Activated T-helper 1 cell treated with anti-CD3 and anti-CD28 coated beads, Interleukin-12 subunit alpha, Interleukin-12 subunit beta, Interleukin-2, Interleukin-4 antibody, amounts not matched to agents 30 ng/mL and 10 ng/mL and 1 ng/mL, durations not matched to agents 14 hours and 24 hours and 36 hours (primary cell): ENCODE measurements around the gene CNN1. TPM values are rescaled to one million over a fixed set of nuclear protein-coding genes. Genes with fewer than 3 reads are reported as not detected.
A peak's percentile ranks its signal among the peaks of the same experiment; 100 is the strongest.
"Not testable (repeated sequence)": the region's sequence is repeated elsewhere in the genome, so short reads cannot be mapped to it uniquely, and the experiment has no call there.

ENCODE experiments used
- DNase-seq: peaks from one replicate; pipeline ENCODE4 v3.0.0; 2021; ENCODE audit warnings: low spot score
- H3K27ac Mint-ChIP-seq: one replicate; pipeline ENCODE4 v1.8.0; 2021; ENCODE audit warnings: mild to moderate bottlenecking, mixed read lengths
- H3K27me3 Mint-ChIP-seq: one replicate; pipeline ENCODE4 v1.8.0; 2022; ENCODE audit warnings: mild to moderate bottlenecking, moderate library complexity, mixed read lengths; ENCODE audit not compliant: insufficient read depth
- H3K36me3 Mint-ChIP-seq: one replicate; pipeline ENCODE4 v1.8.0; 2021; ENCODE audit warnings: low read depth, mixed read lengths
- H3K4me1 Mint-ChIP-seq: one replicate; pipeline ENCODE4 v1.8.0; 2021; ENCODE audit warnings: low read depth, mixed read lengths
- H3K4me3 Mint-ChIP-seq: one replicate; pipeline ENCODE4 v1.8.0; 2021; ENCODE audit warnings: mild to moderate bottlenecking, moderate library complexity, mixed read lengths
- H3K9me3 Mint-ChIP-seq: one replicate; pipeline ENCODE4 v1.8.0; 2021; ENCODE audit warnings: mixed read lengths
- intact Hi-C: fragments of 100-400 bp; cut with micrococcal nuclease; formaldehyde crosslinking; loops from one replicate; pipeline ENCODE4 v1.15.1; 2024
- total RNA-seq: library from RNA; stranded (reverse); gene quantifications from 2 replicates; pipeline ENCODE4 v1.2.3, GENCODE V29; 2022

The CNN1 gene
- total RNA-seq, 1 donor from 2014 or later = not detected

DNA sequence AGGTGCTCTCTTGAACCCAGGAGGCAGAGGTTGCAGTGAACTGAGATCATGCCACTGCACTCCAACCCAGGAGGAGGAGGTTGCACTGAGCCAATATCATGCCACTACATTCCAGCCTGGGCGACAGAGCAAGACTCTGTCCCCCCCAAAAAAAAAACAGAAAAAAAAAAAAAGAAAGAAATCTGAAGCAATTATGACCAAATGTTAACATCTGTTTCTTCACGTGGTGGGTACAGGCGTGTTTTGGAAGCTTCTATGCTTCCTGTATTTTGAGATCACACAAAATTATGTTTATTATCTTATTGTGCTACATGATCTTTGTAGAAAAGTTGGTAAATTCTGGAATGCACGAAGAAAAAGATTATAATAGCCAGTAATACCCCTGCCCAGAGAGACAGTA lies 41.5 kb downstream of the CNN1 start:
- peaks cover 21% of the 10 kb centered on the region for H3K4me1 Mint-ChIP-seq
- no peaks in the 10 kb centered on the region for H3K27me3 Mint-ChIP-seq
- H3K27ac Mint-ChIP-seq = no peak overlapping the region
- peaks cover 3% of the 10 kb centered on the region for H3K36me3 Mint-ChIP-seq
- no peak for DNase-seq
- H3K9me3 Mint-ChIP-seq = no peaks in the 10 kb centered on the region
- no peak overlapping the region for H3K4me3 Mint-ChIP-seq
- intact Hi-C loops = loop anchor here (2.0 kb wide), 1 partner anchor 75 kb away; the partner anchor contains the start of gene ZNF653

DNA sequence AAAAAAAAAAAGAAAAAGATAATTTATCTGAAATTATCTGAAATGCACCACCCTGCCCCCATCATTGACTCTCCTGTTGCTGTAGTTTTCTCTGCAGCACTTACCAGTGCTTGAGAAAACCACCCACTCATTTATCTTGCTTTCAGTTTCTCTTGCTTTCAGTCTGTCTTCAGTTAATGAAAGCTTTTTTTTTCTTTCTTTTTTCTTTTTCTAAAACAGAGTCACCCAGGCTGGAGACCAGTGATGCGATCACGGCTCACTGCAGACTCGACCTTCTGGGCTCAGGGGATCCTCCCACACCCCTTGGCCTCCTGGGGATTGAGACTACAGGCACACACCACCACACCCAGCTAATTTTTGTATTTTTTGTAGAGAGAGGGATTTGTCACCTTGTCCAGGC lies 43.1 kb downstream of the CNN1 start:
- no peaks in the 10 kb centered on the region for H3K9me3 Mint-ChIP-seq
- peak overlapping the region; percentile 75 for H3K4me3 Mint-ChIP-seq
- H3K36me3 Mint-ChIP-seq = no peaks in the 10 kb centered on the region
- peak; percentile 24 for DNase-seq
- peaks cover 21% of the 10 kb centered on the region for H3K4me1 Mint-ChIP-seq
- H3K27me3 Mint-ChIP-seq = no peaks in the 10 kb centered on the region
- intact Hi-C loops = loop anchor here (1.0 to 2.0 kb wide), 2 partner anchors 22 to 77 kb away; partner anchors contain the start of genes ELOF1 and ZNF653
- peak overlapping the region; percentile 87 for H3K27ac Mint-ChIP-seq

DNA sequence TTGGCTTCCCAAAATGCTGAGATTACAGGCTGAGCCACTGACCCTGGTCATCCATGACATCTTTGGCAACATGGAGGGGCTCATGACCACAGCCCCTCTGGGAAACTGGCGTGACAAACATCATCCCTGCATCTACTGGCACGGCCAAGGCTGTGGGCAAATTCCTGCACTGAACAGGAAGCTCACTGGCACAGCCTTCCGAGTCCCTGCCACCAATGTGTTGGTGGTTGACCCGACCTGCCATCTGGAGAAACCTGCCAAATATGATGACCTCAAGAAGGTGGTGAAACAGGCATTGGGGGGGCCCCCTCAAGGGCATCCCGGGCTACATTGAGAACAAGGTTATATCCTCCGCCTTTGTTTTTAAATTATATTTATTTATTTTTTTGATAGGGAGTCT lies 47.7 kb downstream of the CNN1 start:
- no peak overlapping the region for H3K4me3 Mint-ChIP-seq
- peaks cover 2% of the 10 kb centered on the region for H3K27me3 Mint-ChIP-seq
- peaks cover 21% of the 10 kb centered on the region for H3K4me1 Mint-ChIP-seq
- DNase-seq = no peak
- no peaks in the 10 kb centered on the region for H3K9me3 Mint-ChIP-seq
- intact Hi-C loops = loop anchor here (2.0 kb wide), 2 partner anchors 58 to 292 kb away; partner anchors contain the start of gene ECSIT
- no peak overlapping the region for H3K27ac Mint-ChIP-seq
- no peaks in the 10 kb centered on the region for H3K36me3 Mint-ChIP-seq

DNA sequence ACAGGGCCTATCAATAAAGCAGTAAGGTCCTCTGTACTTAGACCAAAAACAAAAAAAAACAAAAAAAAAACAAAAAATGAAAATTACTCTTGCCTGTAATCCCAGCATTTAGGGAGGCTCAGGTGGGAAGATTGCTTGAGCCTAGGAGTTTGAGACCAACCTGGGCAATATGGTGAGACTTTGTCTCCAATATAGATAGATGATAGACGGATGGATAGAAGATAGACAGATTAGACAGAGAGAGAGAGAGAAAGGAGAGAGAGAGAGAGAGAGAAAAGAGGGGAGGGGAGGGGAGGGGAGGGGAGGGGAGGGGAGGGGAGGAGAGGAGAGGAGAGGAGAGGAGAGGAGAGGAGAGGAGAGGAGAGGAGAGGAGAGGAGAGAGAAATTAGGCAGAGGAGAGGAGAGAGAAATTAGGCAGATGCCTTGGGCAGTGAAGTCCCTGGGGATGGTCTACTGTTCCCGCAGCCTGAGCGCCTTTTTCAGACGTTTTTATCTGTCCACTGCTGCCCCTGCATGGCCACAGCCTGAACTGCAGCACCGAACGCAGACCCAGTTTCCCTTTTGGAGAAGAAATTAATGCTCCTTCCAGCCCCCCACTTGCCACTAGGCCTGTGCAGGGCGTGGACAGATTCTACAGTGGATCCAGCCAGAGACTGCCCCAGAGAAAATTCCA lies 48.8 kb downstream of the CNN1 start:
- peak; percentile 70 for DNase-seq
- Mint-ChIP-seq H3K27me3 (peaks cover 2% of the 10 kb centered on the region), H3K4me3 (no peak overlapping the region), H3K36me3 (no peaks in the 10 kb centered on the region), H3K27ac (peak overlapping the region; percentile 9), H3K4me1 (peaks cover 12% of the 10 kb centered on the region), H3K9me3 (no peaks in the 10 kb centered on the region)
- intact Hi-C loops = loop anchor here (1.0 to 2.0 kb wide), 5 partner anchors 27 to 293 kb away; partner anchors contain the start of gene ECSIT

DNA sequence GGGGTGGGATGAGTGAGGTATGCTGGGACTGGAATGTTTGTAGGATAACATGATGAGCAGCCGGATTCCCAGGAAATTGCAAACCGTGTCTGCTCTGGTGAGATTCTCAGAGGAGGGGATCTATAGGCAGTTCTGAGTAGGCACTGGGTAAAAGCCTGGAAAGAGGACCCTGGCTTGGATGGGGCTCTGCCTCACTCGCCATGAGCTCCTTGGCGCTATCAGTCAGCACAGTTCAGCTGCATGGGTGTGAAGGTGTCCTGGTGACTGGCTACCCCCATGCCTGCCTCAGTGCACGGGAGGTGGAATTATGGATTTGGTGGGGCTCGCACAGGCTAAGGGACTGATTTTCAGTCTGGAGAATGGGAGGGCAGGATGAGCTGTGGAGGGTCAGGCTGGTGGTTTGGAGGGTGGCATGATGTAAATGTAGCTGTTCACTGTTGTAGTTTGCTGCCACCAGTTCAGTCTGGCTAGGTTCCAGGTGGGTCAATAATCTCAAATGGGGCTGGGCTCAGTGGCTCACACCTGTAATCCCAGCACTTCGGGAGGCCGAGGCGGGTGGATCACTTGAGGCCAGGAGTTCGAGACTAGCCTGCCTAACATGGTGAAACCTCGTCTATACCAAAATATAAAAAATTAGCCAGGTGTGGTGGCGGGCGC lies 49.5 kb downstream of the CNN1 start:
- no peaks in the 10 kb centered on the region for H3K9me3 Mint-ChIP-seq
- no peak overlapping the region for H3K4me3 Mint-ChIP-seq
- no peaks in the 10 kb centered on the region for H3K36me3 Mint-ChIP-seq
- H3K4me1 Mint-ChIP-seq = peaks cover 12% of the 10 kb centered on the region
- intact Hi-C loops = loop anchor here (1.0 to 2.0 kb wide), 5 partner anchors 28 to 293 kb away; partner anchors contain the start of gene ECSIT
- no peak for DNase-seq
- peaks cover 2% of the 10 kb centered on the region for H3K27me3 Mint-ChIP-seq
- H3K27ac Mint-ChIP-seq = no peak overlapping the region

DNA sequence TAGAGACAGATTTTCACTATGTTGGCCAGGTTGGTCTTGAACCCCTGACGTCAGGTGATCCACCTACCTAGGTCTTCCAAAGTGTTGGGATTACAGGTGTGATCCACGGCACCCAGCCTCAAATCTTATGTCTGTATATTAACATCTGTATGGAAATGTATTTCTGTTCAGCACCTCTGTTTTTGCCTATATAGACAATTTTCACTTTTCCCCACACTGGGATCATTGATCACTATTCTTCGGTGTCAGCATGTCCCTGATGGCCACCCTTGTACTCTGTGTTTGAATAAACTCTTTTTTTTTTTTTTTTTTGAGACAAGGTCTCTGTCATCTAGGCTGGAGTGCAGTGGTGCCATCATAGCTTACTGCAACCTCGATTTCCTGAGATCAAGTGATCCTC lies 55.4 kb downstream of the CNN1 start:
- H3K4me3 Mint-ChIP-seq = no peak overlapping the region
- intact Hi-C loops = no loop called here
- peaks cover 3% of the 10 kb centered on the region for H3K36me3 Mint-ChIP-seq
- DNase-seq = no peak
- no peak overlapping the region for H3K27ac Mint-ChIP-seq
- H3K27me3 Mint-ChIP-seq = peaks cover 2% of the 10 kb centered on the region
- H3K9me3 Mint-ChIP-seq = no peaks in the 10 kb centered on the region
- peaks cover 10% of the 10 kb centered on the region for H3K4me1 Mint-ChIP-seq

DNA sequence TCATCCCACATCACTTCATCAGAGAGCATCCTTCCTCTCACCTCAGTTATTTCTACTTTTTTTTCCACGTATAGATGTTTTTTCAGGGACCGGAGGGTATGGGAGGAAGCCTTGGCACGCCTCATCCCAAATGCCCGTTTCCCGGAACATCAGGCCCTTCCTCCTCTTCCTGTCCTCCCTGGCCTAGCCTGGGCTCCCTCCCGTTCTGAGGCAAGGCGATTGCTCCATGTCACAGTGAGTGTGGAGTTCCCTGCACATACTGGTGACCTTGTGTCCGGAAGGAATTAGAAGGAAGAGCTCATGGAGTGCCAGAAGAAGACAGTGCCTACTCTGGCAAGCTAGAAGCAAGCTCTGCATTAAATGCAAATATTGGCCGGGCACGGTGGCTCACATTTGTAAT lies 57.5 kb downstream of the CNN1 start:
- intact Hi-C loops = loop anchor here (2.0 to 5.0 kb wide), 3 partner anchors 67 to 391 kb away; partner anchors contain the start of genes ECSIT and ZNF700
- H3K27ac Mint-ChIP-seq = peak overlapping the region; percentile 34
- H3K27me3 Mint-ChIP-seq = no peaks in the 10 kb centered on the region
- peaks cover 10% of the 10 kb centered on the region for H3K4me1 Mint-ChIP-seq
- no peaks in the 10 kb centered on the region for H3K9me3 Mint-ChIP-seq
- no peak for DNase-seq
- H3K4me3 Mint-ChIP-seq = no peak overlapping the region
- peaks cover 3% of the 10 kb centered on the region for H3K36me3 Mint-ChIP-seq

DNA sequence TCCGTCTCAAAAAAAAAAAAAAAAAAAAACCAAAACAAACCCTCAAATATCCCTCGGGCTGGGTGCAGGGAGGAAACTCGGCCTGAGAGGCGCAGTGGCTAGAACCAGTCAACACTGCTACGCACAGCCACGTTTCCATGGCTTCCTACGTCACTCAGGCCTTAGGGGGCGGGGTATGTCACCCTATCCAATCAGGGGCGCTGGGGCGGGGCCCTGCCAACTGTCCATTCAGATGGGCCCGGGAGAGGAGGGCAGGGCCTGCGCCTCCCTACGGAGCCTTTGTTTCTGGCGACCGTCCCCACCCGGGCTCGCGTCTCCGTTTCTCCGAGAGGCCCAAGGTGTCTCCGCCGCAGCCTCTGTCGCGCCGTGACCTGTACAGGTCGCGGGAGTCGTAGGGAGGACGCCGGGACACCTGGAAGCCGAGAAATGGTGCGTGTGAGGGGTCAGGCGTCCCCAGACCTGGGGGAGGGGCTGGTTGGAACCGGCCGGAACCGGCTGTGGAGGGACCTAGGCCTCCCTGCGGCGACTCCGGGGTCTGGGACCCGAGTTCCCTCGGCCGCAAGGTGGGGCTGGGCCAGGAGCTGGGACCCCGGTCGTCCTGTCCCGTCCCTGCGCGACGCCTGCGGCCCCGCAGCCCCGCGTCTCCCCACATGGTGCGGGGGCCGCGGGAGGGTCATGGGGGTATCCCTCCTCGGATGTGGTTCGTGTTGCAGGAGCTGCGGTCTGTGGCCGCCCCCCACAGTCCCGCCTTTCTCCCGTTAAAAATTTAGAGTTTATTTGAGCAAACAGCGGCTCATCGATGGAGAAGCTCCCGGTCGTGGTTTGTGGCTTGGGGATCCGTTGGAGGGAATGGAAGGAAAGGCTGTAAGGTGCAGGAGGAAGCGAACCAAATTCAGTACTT lies 58.8 kb downstream of the CNN1 start, which contains the start of gene ZNF627:
ZNF627 (plus strand) TSS at position 282 of the 901 bp plus-strand sequence; CDS start at position 427, 145 bp downstream.
- Mint-ChIP-seq H3K4me3 (peak within 1 kb of the TSS; percentile 93), H3K9me3 (peaks cover 5% of the 10 kb centered on the region), H3K36me3 (peaks cover 7% of the 10 kb centered on the region), H3K27ac (peak within 1 kb of the TSS; percentile 89), H3K4me1 (peaks cover 10% of the 10 kb centered on the region), H3K27me3 (no peaks in the 10 kb centered on the region)
- peak; percentile 96 for DNase-seq
- intact Hi-C loops = loop anchor here (1.0 to 5.0 kb wide), 7 partner anchors 42 to 390 kb away; partner anchors contain the start of genes ECSIT and ZNF700

DNA sequence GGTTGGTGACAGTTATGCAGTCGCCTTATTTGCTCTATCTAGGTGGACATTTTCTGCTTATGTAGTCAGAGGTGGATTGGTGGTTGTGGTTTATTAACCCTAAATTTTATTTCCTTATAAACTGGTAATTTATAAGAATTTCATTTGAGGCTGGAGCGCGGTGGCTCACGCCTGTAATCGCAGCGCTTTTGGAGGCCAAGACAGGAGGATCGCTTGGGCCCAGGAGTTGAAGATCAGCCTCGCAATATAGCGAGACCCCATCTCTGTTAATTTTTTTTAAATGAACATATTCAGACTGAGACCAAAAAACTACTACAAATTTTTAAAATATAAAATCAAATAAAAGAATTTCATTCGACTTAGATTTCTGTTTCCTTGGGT lies 59.4 kb downstream of the CNN1 start:
- Mint-ChIP-seq H3K36me3 (peaks cover 13% of the 10 kb centered on the region), H3K27ac (peak overlapping the region; percentile 89), H3K27me3 (no peaks in the 10 kb centered on the region), H3K4me1 (peaks cover 10% of the 10 kb centered on the region), H3K4me3 (peak overlapping the region; percentile 93), H3K9me3 (peaks cover 10% of the 10 kb centered on the region)
- intact Hi-C loops = loop anchor here (5.0 kb wide), 1 partner anchor 389 kb away; no protein-coding TSS in a partner anchor
- no peak for DNase-seq

DNA sequence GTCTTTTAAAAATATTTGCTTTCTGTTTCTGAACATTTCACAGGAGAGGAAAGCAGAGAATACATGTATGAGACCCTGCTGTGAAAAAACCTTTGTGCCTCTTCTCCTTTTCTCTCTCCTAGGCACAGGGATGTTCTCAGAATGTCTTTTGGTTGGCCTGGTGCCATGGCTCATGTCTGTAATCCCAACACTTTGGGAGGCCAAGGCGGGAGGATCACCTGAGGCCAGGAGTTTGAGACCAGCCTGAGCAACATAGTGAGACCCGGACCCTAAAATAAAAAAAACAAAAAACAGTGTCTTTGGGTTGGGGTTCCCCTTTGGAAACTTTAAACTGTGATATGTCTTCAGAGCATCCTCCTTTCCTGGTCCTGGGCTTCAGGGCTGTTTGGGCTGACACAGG lies 60.1 kb downstream of the CNN1 start:
- peaks cover 14% of the 10 kb centered on the region for H3K36me3 Mint-ChIP-seq
- intact Hi-C loops = loop anchor here (5.0 kb wide), 1 partner anchor 389 kb away; no protein-coding TSS in a partner anchor
- H3K27me3 Mint-ChIP-seq = no peaks in the 10 kb centered on the region
- peaks cover 10% of the 10 kb centered on the region for H3K4me1 Mint-ChIP-seq
- no peak for DNase-seq
- H3K9me3 Mint-ChIP-seq = peaks cover 10% of the 10 kb centered on the region
- no peak overlapping the region for H3K27ac Mint-ChIP-seq
- peak overlapping the region; percentile 79 for H3K4me3 Mint-ChIP-seq

DNA sequence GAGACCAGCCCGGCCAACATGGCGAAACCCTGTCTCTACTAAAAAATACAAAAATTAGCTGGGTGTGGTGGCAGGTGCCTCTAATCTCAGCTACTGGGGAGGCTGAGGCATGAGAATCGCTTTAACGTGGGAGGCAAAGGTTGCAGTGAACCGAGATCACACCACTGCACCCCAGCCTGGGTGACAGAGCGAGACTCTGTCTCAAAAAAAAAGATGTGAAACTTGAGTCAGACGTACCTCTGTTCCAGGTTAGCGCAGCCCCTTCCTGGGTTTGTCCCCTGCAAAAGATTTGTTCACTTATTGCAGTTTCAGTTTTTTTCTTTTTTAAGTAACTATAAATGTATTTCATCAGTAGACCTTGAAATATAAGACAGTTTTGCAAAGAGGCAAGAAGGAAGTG lies 61.1 kb downstream of the CNN1 start:
- peaks cover 15% of the 10 kb centered on the region for H3K9me3 Mint-ChIP-seq
- H3K4me3 Mint-ChIP-seq, H3K27me3 Mint-ChIP-seq, H3K27ac Mint-ChIP-seq, DNase-seq: not testable (repeated sequence)
- peaks cover 10% of the 10 kb centered on the region for H3K4me1 Mint-ChIP-seq
- intact Hi-C loops = loop anchor here (5.0 kb wide), 1 partner anchor 388 kb away; no protein-coding TSS in a partner anchor
- peaks cover 24% of the 10 kb centered on the region for H3K36me3 Mint-ChIP-seq
